ENCODE data around the gene GLB1L3.

DNA sequence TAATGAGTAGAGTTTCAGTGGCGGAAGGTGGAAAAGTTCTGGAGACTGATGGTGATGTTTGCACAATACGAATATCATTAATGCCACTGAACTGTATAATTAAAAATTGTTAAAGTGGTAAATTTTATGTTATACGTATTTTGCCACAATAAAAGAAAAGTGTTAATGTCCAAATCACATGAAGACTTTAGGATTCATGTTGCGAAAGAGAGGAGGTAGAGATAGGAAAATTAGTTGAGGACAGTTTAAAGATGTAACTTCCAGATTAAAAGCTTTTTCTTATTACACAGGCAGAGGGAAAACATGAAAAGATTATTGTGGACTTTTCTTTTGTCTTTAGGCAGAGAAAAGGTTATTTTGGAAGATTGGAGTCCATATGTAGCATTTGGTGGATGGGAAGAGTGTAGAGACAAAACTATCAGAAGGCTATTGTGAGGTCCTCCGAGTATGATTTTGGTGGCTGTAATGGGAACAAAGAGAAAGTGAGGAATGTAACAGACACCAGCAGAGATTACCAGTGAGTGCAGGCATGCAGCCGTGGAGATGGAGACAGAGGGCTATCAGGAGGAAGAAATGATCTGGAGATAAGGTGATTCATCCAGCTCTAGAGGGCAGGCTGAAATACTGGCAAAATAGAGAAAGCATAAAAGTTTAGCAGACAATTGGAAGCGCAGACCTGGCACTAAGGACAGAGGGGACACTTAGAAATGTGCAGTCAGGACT is 39.2 kb upstream of the GLB1L3 start:
- TF ChIP-seq POLR2AphosphoS5 (IDR thresholded peaks at IDR 0.05) (no peak), POLR2A (IDR thresholded peaks at IDR 0.05) (no peak)
- TF ChIP-seq, protein P1, sequence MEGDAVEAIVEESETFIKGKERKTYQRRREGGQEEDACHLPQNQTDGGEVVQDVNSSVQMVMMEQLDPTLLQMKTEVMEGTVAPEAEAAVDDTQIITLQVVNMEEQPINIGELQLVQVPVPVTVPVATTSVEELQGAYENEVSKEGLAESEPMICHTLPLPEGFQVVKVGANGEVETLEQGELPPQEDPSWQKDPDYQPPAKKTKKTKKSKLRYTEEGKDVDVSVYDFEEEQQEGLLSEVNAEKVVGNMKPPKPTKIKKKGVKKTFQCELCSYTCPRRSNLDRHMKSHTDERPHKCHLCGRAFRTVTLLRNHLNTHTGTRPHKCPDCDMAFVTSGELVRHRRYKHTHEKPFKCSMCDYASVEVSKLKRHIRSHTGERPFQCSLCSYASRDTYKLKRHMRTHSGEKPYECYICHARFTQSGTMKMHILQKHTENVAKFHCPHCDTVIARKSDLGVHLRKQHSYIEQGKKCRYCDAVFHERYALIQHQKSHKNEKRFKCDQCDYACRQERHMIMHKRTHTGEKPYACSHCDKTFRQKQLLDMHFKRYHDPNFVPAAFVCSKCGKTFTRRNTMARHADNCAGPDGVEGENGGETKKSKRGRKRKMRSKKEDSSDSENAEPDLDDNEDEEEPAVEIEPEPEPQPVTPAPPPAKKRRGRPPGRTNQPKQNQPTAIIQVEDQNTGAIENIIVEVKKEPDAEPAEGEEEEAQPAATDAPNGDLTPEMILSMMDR (IDR thresholded peaks at IDR 0.05), result no peak
